Measurements from ENCODE around the gene DSTYK.

DNA sequence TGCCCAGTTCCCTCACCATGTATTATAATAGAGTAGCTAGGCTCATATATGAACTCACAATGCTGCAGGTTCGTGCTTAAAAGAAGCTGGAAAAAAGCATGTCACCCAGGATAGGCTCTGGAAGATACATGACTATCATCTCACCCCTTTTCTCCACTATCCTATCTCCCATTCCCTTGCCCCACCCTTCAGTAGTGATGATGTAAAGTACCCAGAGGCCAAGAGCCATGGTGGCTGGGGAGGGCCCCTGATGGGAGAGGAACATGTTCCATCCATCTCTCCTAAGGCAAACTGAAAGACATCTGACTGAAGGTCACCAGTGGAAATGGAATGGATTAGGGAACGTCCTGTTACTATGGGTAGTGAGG is 69.4 kb downstream of the DSTYK start:
- TF ChIP-seq, protein P1, sequence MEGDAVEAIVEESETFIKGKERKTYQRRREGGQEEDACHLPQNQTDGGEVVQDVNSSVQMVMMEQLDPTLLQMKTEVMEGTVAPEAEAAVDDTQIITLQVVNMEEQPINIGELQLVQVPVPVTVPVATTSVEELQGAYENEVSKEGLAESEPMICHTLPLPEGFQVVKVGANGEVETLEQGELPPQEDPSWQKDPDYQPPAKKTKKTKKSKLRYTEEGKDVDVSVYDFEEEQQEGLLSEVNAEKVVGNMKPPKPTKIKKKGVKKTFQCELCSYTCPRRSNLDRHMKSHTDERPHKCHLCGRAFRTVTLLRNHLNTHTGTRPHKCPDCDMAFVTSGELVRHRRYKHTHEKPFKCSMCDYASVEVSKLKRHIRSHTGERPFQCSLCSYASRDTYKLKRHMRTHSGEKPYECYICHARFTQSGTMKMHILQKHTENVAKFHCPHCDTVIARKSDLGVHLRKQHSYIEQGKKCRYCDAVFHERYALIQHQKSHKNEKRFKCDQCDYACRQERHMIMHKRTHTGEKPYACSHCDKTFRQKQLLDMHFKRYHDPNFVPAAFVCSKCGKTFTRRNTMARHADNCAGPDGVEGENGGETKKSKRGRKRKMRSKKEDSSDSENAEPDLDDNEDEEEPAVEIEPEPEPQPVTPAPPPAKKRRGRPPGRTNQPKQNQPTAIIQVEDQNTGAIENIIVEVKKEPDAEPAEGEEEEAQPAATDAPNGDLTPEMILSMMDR (IDR thresholded peaks at IDR 0.05; ENCODE audit: insufficient read depth, low read depth, low read length), result no peak
- no peak for TF ChIP-seq EZH2 (IDR thresholded peaks at IDR 0.05; ENCODE audit: insufficient read depth, low read length)

All from astrocyte (in vitro differentiated cells and primary cell).